Osteocyte (in vitro differentiated cells): ENCODE results near the gene CNN2. TPM values are rescaled to one million over a fixed set of nuclear protein-coding genes. Genes with fewer than 3 reads are reported as not detected.

Experiments
- DNase-seq: peaks from one replicate; pipeline ENCODE4 v3.0.0; 2021; ENCODE audit warnings: mixed read lengths; ENCODE audit not compliant: unreplicated experiment; ENCODE audit errors: extremely low spot score
- H3K27ac Mint-ChIP-seq: one replicate; pipeline ENCODE4 v1.8.0; 2021; ENCODE audit warnings: mild to moderate bottlenecking, mixed read lengths; ENCODE audit not compliant: unreplicated experiment
- H3K27me3 Mint-ChIP-seq: one replicate; pipeline ENCODE4 v1.8.0; 2021; ENCODE audit warnings: mixed read lengths; ENCODE audit not compliant: unreplicated experiment
- H3K36me3 Mint-ChIP-seq: one replicate; pipeline ENCODE4 v1.8.0; 2021; ENCODE audit warnings: mixed read lengths; ENCODE audit not compliant: unreplicated experiment
- H3K4me1 Mint-ChIP-seq: one replicate; pipeline ENCODE4 v1.8.0; 2021; ENCODE audit warnings: mixed read lengths; ENCODE audit not compliant: unreplicated experiment
- H3K4me3 Mint-ChIP-seq: one replicate; pipeline ENCODE4 v1.8.0; 2021; ENCODE audit warnings: mild to moderate bottlenecking, moderate library complexity, mixed read lengths; ENCODE audit not compliant: unreplicated experiment
- H3K9me3 Mint-ChIP-seq: one replicate; pipeline ENCODE4 v1.8.0; 2021; ENCODE audit warnings: mixed read lengths; ENCODE audit not compliant: unreplicated experiment
- CTCF ChIP-seq: fragments of 200-600 bp; sonication (generic); IDR thresholded peaks from 2 replicates; pipeline ENCODE4 v1.5.0; 2021; ENCODE audit warnings: antibody characterized with exemption, mild to moderate bottlenecking, moderate library complexity
- total RNA-seq: library from RNA; stranded (reverse); gene quantifications from 2 replicates; pipeline ENCODE4 v1.2.1, GENCODE V29; 2021

The CNN2 gene
- total RNA-seq, 1 donor from 2014 or later, result 327 TPM

DNA sequence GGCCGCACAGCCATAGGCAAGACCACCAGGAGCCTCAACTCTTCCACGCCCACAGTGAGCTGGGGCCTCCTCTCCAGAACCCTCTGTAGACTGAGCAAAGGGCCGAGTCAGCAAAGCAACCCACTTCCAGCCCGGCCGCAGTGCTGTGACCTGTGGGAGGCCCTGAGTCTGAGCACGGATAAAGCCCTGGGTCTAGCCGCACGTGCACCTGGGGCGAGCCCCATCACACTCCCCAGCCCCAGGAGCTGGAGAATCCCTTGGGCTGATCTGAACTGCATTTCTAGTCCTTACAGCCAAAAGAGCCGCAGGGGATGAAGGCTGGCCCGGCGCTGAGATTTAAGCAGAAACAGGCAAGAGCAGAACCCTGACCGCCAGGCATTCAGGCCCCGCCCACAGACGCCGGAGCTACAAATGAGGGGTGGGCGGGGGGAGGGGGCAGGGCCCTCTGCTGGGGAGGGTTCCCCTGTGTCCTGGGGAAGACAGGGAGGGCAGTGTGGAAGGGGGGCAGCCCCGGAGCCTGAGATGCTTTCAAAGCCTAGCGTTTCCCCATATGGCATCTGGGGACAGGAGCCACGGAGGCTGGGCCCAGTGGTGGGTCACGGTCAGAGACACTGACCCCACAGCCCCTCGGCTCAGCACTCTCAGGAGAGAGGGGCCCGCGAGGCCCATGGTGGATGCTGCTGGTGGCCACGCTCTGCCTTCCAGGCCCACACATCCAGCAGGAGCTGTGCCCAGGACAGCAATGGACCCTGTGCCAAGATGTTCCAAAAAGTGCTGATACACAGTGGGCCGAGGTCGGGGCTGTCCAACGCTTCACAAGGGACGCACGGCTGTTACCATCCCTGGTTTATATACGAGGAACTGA is 10.4 kb upstream of the CNN2 start:
- peaks cover 3% of the 10 kb centered on the region for H3K36me3 Mint-ChIP-seq
- TF ChIP-seq CTCF, result no peak
- H3K27me3 Mint-ChIP-seq, result no peaks in the 10 kb centered on the region
- DNase-seq, result no peak
- no peak overlapping the region for H3K4me3 Mint-ChIP-seq
- H3K27ac Mint-ChIP-seq, result no peak overlapping the region
- H3K4me1 Mint-ChIP-seq, result peaks cover 39% of the 10 kb centered on the region
- H3K9me3 Mint-ChIP-seq, result no peaks in the 10 kb centered on the region

- Mint-ChIP-seq H3K4me3 (peak overlapping the region; percentile 47), H3K4me1 (peaks cover 42% of the 10 kb centered on the region), H3K9me3 (no peaks in the 10 kb centered on the region), H3K27ac (peak overlapping the region; percentile 77), H3K36me3 (peaks cover 3% of the 10 kb centered on the region), H3K27me3 (no peaks in the 10 kb centered on the region)
- no peak for DNase-seq
- TF ChIP-seq CTCF, result no peak
Measured at GRCh38 chr19:1016647-1017114, 9.7 kb upstream of the CNN2 start.

DNA sequence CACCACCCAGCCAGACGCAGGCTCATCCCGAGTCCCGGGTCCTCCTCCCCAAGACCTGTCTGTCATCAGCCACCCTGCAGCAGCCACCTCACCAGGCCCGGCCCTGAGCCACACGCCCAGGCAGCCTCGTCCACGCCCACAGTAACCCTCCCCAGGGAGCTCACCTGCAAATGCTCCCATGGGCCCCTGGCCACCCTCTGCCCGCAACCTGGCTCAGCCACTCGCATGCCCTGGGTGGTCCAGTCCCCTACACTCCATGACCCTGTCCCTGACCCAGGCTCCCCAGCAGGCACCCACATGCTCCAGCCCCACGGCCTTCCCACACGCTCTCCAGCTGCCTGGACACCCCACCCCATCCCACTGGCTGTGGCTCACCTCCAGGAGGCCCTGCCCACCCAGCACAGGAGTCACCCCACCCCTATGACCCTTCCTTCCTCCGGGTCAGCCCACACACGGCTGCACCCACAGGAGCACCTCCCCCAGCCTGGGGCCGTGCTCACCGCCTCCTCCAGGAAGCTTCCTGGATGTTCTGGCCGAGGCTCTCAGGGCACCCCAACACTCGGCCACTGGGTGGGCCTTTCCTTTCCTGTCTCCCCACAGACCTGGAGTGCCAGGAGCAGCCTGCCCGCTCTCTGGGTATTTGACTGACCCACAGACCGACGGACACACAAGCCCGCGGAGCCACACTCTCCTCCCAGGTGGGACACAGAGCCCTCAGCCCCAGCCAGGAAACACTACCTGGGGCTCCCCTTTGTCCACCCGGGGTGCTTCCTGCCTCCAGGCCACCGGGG is 9.1 kb upstream of the CNN2 start:
- Mint-ChIP-seq H3K4me1 (peaks cover 44% of the 10 kb centered on the region), H3K9me3 (no peaks in the 10 kb centered on the region), H3K4me3 (peak overlapping the region; percentile 47), H3K36me3 (peaks cover 2% of the 10 kb centered on the region), H3K27ac (peak overlapping the region; percentile 77), H3K27me3 (no peaks in the 10 kb centered on the region)
- no peak for TF ChIP-seq CTCF
- no peak for DNase-seq

GRCh38 chr19:1017906-1018305 is 8.5 kb upstream of the CNN2 start:
- peak overlapping the region; percentile 18 for H3K27ac Mint-ChIP-seq
- H3K9me3 Mint-ChIP-seq, result no peaks in the 10 kb centered on the region
- peaks cover 2% of the 10 kb centered on the region for H3K36me3 Mint-ChIP-seq
- no peak overlapping the region for H3K4me3 Mint-ChIP-seq
- TF ChIP-seq CTCF, result no peak
- peaks cover 44% of the 10 kb centered on the region for H3K4me1 Mint-ChIP-seq
- DNase-seq, result no peak
- H3K27me3 Mint-ChIP-seq, result no peaks in the 10 kb centered on the region

- H3K27ac Mint-ChIP-seq, result peak overlapping the region; percentile 18
- H3K4me3 Mint-ChIP-seq, result peak overlapping the region; percentile 84
- no peak for TF ChIP-seq CTCF
- H3K4me1 Mint-ChIP-seq, result peaks cover 44% of the 10 kb centered on the region
- no peak for DNase-seq
- no peaks in the 10 kb centered on the region for H3K27me3 Mint-ChIP-seq
- peaks cover 2% of the 10 kb centered on the region for H3K36me3 Mint-ChIP-seq
- H3K9me3 Mint-ChIP-seq, result no peaks in the 10 kb centered on the region
Measured at GRCh38 chr19:1018393-1018792, 8.0 kb upstream of the CNN2 start.
